HG03108 (cell line): ENCODE measurements around the gene ADAMTSL1.

Experiments used
- ATAC-seq: cut with Tn5 transposase; IDR thresholded peaks from one replicate; pipeline ENCODE4 v1.9.1; 2021; ENCODE audit warnings: moderate library complexity; ENCODE audit not compliant: unreplicated experiment

The ADAMTSL1 gene

DNA sequence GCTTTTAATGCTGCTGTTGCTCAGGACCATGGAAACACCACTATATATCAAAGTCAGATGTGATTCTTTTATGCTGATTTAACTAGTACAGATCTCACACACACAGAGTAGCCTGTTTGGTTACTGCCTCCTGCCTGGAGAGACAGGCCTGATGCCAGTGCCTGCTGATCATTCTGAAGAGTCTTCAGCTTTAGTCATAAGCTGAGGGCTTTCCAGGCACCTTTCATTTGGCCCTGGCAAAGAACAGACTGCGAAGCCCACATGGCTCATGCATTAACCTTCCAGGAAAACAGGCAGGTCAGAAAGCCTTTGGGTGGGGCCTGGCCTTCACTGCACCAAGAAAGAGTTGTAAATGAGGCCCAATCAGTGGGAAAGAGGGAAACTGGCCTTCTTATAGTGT lies 414.3 kb downstream of the ADAMTSL1 start:
- ATAC-seq = no peak

- ATAC-seq = no peak
Observed at GRCh38 chr9:18889550-18889949, 415.6 kb downstream of the ADAMTSL1 start.

DNA sequence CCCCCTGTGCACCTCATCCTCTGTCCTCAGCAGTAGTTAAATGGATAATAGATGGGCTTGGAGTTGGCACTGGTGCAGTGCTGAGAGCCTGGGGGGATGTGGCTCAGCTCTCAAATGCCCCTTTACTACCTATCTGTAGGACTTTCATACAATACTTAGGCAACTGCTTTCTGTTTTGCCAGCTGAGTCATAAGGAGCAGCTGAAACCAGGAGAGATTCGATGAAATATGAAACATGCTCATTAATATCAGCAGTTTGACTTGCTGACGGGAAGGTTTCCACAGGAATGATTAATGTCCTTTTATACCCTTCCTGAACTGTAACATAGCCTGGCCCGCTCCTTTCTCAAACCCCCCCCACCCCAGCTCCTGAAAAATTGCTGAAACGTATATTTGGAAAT lies 416.4 kb downstream of the ADAMTSL1 start:
- no peak for ATAC-seq

- ATAC-seq = no peak
Observed at GRCh38 chr9:18891946-18892670, 418.2 kb downstream of the ADAMTSL1 start.

- ATAC-seq = no peak
Observed at GRCh38 chr9:18893046-18893445, 419.1 kb downstream of the ADAMTSL1 start.

DNA sequence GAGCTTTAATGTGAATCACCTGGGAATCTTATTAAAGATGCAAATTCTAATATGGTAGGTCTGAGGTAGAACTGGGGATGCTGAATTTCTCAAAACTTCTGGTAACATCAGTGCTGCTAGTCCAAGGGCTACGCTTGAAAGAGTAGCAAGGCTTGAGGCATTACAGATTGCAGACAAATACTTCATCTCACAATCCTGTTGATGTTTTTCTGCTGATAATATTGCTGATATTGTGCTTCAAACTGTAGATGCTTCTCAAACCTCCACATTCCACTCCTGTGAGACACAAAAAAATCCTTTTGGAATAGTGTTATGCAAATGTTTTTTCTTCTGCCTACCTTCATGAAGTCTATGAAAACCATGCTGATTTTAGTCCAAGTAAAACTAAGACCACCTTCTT lies 419.5 kb downstream of the ADAMTSL1 start:
- ATAC-seq = no peak

DNA sequence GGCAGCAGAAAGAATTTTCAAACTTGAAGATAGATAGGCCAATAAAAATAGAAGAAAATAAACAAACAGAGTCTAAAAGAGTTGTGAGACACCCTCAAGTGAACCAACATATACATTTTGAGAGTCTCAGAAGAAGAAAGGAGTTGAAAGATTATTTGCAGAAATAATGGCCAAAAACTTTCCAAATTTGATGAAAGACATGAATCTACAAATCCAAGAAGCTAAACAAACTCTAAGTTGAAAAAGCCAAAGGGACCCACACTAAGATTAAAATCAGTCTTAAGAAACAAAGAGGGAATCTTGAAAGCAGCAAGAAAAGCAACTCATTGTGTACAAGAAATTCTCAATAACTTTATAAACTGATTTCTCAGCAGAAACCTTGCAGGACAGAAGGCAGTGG lies 422.1 kb downstream of the ADAMTSL1 start:
- no peak for ATAC-seq

- no peak for ATAC-seq
Observed at GRCh38 chr9:18896531-18897179, 422.7 kb downstream of the ADAMTSL1 start.

- ATAC-seq = no peak
Observed at GRCh38 chr9:18903450-18903849, 429.5 kb downstream of the ADAMTSL1 start.

DNA sequence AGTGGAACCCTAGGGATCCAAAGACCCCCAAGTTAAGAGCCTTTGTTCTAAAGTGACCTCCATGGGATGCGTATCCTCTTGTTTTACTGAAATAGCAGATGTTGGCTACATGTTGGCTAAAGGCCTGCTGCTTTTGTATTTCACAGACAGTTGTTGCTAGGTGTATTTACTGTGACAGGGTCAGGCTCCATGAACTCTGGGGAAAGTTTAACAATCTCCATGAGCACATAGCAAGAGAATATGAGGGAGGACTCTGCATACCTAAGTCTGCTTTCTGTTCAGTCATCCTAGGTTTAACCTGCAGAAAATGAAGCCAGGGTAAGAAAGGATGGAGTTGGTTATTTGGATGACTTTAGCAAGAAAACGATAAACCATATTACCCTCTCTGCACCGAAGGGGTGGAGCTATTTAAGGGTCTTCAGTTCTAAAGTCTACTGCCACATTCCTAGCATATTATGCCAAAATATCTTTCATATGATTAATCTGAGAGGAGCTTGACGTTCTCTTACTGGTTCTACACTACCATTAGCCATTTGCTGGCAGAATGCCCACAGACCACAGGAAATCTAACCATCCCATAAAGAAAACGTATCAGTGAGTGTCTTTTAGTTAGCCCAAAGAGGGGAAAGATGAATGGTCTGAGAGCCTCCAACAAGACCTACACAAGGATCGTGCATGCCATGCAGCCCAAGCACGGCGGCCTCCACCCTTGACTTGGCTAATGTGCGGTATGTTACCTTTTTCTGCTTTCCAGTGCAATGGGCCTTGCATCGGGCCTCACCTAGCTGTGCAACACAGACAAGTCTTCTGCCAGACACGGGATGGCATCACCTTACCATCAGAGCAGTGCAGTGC lies 431.3 kb downstream of the ADAMTSL1 start:
- ATAC-seq = no peak

DNA sequence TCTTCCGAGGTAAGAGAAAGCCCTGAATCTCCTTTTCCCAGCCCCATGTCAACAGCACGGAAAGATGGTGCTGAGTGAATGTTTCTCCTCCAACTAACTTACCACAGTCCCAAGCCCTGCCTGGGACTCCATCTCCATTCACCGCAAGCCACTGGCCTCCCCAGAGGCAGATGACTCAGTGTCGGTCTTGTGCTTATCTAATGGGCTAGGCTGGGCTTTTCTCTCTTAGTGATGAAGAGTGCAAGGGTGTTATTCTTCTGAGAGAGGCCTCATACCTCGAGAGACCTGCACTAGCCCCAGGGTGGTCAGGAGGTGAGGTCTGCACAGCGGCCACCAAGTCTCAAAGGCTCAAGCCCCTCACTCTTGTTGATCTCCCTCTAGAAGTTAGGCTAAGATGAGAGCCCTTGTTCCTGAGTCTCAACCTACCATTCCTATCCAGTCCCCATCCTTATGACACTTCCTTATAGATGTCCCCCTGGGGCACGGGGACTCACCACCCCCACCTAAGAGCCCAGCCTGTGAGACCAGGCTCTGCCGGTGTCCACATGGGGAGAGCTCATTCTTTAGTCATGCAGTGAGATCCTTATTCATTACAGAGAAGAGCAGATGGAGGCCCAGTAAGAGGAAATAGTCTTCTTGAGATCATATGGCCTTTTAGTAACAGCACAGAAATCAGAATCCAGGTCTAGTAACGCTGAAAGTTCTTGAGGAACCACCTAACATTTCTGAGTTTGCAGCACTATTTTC lies 432.1 kb downstream of the ADAMTSL1 start:
- ATAC-seq = no peak

DNA sequence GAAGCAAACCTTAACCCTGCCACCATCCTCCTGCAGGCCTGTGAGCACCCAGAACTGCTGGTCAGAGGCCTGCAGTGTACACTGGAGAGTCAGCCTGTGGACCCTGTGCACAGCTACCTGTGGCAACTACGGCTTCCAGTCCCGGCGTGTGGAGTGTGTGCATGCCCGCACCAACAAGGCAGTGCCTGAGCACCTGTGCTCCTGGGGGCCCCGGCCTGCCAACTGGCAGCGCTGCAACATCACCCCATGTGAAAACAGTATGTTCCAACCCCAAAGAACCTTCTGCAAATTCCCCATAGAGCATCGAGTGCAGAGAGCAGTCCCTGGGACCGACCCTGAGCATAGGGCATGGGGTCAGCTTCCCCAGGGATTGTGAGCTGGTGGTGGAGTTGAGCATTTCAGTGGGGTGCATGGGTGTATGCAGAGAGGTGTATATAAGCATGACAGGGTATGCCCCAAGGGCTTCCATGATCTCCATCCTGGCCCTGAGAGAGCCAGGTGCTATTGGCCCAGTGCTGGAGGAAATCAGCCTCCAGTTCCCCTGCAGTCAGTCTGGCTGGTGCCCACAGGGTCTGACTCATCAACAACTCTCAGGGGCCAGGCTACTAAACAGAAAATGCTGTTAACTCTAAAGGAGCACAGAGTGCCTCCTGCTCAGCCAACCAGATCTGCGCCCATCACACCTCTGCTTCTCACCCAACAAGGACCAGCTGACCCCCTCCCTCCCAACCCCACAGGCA lies 432.9 kb downstream of the ADAMTSL1 start:
- ATAC-seq = no peak

GRCh38 chr9:18907927-18908625 lies 434.1 kb downstream of the ADAMTSL1 start:
- ATAC-seq = no peak

DNA sequence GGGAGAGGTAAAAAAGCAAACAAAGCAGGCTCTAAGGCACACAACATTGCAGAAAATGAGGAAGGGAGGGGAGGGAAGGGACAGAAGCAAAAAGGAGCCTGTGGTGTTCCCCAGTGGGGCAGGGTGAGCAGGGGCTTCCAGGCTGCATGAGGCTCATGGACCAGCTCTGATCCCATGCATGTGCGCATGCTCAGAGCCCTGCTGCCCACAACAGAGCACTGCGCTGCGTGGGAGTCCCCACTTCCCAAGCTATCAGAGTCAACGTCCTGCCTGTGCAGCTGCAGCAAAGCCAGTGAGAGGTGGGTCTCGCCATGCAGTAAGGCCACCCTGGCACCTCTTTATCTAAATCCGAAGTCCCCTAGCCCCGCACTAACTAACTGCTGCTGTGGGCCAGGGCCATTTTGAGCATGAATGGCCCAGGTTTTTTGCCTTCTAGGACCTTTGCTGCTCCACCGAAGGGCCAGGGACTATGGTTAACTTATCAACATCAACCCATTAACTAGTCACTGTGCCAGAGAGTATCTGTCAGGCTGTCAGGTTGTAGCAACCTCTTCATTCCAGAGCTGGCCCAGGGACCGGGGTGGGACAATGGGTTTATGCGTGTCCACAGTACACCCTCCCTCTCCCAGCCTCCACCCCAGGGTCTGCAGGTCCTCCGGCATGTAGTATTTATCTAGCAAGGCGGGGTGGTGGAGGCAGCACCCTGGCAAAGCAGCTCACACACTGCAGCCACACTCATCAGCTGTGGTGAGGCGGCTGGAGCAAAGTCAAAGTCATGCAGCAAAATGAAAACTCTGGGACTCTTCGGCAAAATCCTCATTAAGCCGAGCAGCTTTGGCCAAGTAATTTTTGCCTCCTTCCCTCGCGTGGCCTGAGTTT lies 435.4 kb downstream of the ADAMTSL1 start:
- ATAC-seq = no peak

- no peak for ATAC-seq
Observed at GRCh38 chr9:18910435-18910834, 436.5 kb downstream of the ADAMTSL1 start.

GRCh38 chr9:18910916-18911315 lies 437.0 kb downstream of the ADAMTSL1 start:
- no peak for ATAC-seq

DNA sequence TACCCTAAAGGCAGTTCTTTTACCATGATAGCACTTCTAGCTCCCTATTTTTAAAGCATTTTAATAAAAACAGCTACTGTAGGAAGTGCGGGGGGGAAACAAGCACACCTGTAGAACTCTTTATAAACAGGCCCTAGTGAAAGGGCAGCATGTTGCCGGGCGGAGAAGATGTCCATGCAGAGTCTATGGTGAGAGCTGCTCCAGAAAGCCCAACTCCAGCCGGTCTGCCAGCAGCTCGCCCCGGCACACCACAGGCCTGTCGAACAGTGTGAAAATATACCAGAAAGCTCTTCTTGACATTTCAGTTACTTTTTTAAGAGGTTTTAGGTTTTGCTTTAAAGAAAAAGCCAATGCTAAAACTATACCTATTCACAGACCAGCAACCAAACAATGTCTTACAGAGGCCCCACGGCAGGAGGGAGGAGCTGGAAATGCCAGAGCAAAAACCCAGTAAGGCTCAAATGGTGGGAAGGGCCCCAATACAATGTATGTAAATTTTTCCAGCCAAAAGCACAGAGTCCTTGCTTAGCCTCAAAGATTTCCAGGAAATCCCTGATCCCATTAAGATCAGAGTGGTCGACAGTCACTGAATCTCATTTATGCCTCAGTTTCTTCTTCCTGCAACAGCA lies 437.9 kb downstream of the ADAMTSL1 start:
- ATAC-seq = no peak
